ENCODE measurements around the gene FRMD4A. TPM values are rescaled to one million over a fixed set of nuclear protein-coding genes. Genes with fewer than 3 reads are reported as not detected.

FRMD4A gene
- total and polyA plus RNA-seq, 2 experiments from 2014 or later = 11.9 to 17.5 TPM

DNA sequence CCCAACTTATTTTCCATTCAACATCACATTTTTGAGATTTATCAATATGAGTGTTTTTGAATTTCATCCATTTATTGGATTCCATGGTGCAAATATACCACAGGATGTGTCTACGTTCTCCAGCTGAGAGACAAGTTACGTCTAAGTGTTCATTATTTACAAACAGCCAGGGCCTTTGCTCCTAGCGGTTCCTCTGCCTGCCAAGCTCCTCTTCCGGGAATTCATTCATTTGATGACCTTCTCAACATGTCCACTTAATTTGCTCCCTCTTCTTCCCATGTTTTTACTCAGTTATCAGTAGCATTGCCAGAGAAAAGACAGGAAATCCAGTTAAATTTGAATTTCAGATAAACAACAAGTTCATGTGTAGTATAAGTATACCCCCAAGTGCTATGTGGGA, 422.2 kb downstream of the FRMD4A start:
- in situ Hi-C loops (cut with MboI) = no loop called here
- Histone ChIP-seq H3K9me3 (ENCODE audit: low read depth) (no peaks in the 10 kb centered on the region), H3K4me3 (no peak overlapping the region), H3K36me3 (ENCODE audit: low read depth) (no peaks in the 10 kb centered on the region), H3K9me2 (ENCODE audit: insufficient read depth) (no peaks in the 10 kb centered on the region), H3K79me2 (ENCODE audit: insufficient read depth) (no peaks in the 10 kb centered on the region), H3K9ac (no peak overlapping the region), H2AFZ (no peak overlapping the region), H3K27ac (no peak overlapping the region), H3K4me2 (ENCODE audit: unreplicated experiment) (no peak overlapping the region), H3K4me1 (ENCODE audit: insufficient read depth) (no peaks in the 10 kb centered on the region), H3K27me3 (replicated peaks; ENCODE audit: insufficient read depth) (no peaks in the 10 kb centered on the region), H4K20me1 (ENCODE audit: insufficient read depth) (no peaks in the 10 kb centered on the region), H3F3A (ENCODE audit: insufficient read depth) (no peaks in the 10 kb centered on the region)
- no peak for TF ChIP-seq EZH2phosphoT487 (IDR thresholded peaks at IDR 0.05; ENCODE audit: insufficient read depth, low read depth)
- no peak for TF ChIP-seq EZH2 (IDR thresholded peaks at IDR 0.05; ENCODE audit: insufficient read depth, poor library complexity, severe bottlenecking)
- no peak for DNase-seq
- WGBS, 2 experiments (ENCODE audit: low coverage in 1 of 2, low lambda C conversion rate in 2 of 2, missing lambda C conversion rate in 2 of 2) = 96% methylated on average over 4 of the region's 4 CpGs

DNA sequence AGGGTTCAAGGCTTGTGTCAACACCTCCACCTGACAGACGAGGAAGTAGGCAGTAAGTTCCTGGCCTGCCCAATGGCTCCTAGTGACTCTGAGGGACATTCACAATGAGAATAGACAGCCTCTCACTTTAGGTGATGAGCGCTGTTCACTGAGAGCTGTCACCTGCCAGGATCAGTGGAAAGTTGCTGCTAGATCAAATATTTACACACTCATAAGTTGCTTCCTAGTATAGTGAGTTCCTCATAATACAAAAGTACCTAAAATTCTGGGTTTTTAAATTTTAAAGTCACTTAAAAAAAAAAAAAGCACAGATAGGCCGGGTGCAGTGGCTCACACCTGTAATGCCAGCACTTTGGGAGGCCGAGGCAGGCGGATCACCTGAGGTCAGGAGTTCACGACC, 423.2 kb downstream of the FRMD4A start:
- 80 to 81% methylated on average over 6 of the region's 6 CpGs for WGBS, 2 experiments (ENCODE audit: low coverage in 1 of 2, low lambda C conversion rate in 2 of 2, missing lambda C conversion rate in 2 of 2)
- Histone ChIP-seq H3K4me3 (no peak overlapping the region), H3F3A (ENCODE audit: insufficient read depth) (no peaks in the 10 kb centered on the region), H3K9me2 (ENCODE audit: insufficient read depth) (no peaks in the 10 kb centered on the region), H3K27me3 (replicated peaks; ENCODE audit: insufficient read depth) (no peaks in the 10 kb centered on the region), H3K9ac (no peak overlapping the region), H3K36me3 (ENCODE audit: low read depth) (no peaks in the 10 kb centered on the region), H3K79me2 (ENCODE audit: insufficient read depth) (no peaks in the 10 kb centered on the region), H3K4me2 (ENCODE audit: unreplicated experiment) (no peak overlapping the region), H4K20me1 (ENCODE audit: insufficient read depth) (no peaks in the 10 kb centered on the region), H3K27ac (no peak overlapping the region), H3K9me3 (ENCODE audit: low read depth) (no peaks in the 10 kb centered on the region), H2AFZ (no peak overlapping the region), H3K4me1 (ENCODE audit: insufficient read depth) (no peaks in the 10 kb centered on the region)
- TF ChIP-seq EZH2phosphoT487 (IDR thresholded peaks at IDR 0.05; ENCODE audit: insufficient read depth, low read depth) (no peak), EZH2 (IDR thresholded peaks at IDR 0.05; ENCODE audit: insufficient read depth, poor library complexity, severe bottlenecking) (no peak)
- in situ Hi-C loops (cut with MboI) = no loop called here
- no peak for DNase-seq

DNA sequence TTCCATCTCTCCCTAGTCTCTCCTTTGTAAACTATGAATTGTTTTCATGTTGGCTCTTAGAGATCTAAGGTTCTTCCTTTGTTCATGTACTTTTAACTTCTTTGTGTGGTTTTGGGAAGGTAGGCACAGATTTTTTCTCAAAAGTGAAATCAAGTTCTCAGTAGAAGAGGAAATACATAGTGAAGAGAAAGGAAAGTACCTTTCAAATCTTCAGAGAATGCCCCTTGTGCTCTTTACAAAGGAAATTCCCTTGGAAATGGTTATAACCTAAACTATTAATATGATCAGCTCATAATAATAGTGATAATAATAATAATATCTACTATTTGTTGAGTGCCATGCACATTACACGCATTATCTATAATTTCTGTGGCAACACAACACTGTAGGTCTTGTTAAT, 425.4 kb downstream of the FRMD4A start:
- H3F3A ChIP-seq (ENCODE audit: insufficient read depth) = no peaks in the 10 kb centered on the region
- H3K4me1 ChIP-seq (ENCODE audit: insufficient read depth) = no peaks in the 10 kb centered on the region
- no peaks in the 10 kb centered on the region for H3K36me3 ChIP-seq (ENCODE audit: low read depth)
- H3K79me2 ChIP-seq (ENCODE audit: insufficient read depth) = no peaks in the 10 kb centered on the region
- no peaks in the 10 kb centered on the region for H3K9me2 ChIP-seq (ENCODE audit: insufficient read depth)
- H4K20me1 ChIP-seq (ENCODE audit: insufficient read depth) = no peaks in the 10 kb centered on the region
- WGBS, 2 experiments (ENCODE audit: low coverage in 1 of 2, low lambda C conversion rate in 2 of 2, missing lambda C conversion rate in 2 of 2) = 100% methylated on average over 1 of the region's 1 CpG
- no peak for DNase-seq
- H3K9ac ChIP-seq = no peak overlapping the region
- H3K27me3 ChIP-seq (replicated peaks; ENCODE audit: insufficient read depth) = no peaks in the 10 kb centered on the region
- no peak for TF ChIP-seq EZH2 (IDR thresholded peaks at IDR 0.05; ENCODE audit: insufficient read depth, poor library complexity, severe bottlenecking)
- TF ChIP-seq EZH2phosphoT487 (IDR thresholded peaks at IDR 0.05; ENCODE audit: insufficient read depth, low read depth) = no peak
- in situ Hi-C loops (cut with MboI) = no loop called here
- no peaks in the 10 kb centered on the region for H3K9me3 ChIP-seq (ENCODE audit: low read depth)
- no peak overlapping the region for H3K4me3 ChIP-seq
- no peak overlapping the region for H3K4me2 ChIP-seq (ENCODE audit: unreplicated experiment)
- no peak overlapping the region for H3K27ac ChIP-seq
- no peak overlapping the region for H2AFZ ChIP-seq

DNA sequence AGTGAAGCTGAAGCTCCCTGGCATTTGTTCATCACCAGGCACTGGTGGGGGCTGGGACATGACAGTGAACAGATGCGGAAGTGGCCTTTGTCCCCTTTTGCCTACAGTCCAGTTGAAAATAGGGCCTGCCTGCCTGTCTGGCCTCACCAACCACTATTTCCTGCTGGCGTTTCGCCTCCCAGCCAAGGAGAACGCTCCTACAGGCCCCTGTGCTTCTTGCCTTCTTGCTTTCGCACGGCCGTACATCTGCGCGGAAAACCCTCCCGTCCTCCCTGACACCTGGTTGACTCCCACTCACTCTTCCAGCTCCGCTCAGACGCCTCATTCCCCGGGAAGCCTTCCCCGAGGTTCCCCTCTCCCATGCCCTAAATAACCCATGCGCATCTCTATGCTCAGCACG, 426.7 kb downstream of the FRMD4A start:
- H3F3A ChIP-seq (ENCODE audit: insufficient read depth) = no peaks in the 10 kb centered on the region
- WGBS, 2 experiments (ENCODE audit: low coverage in 1 of 2, low lambda C conversion rate in 2 of 2, missing lambda C conversion rate in 2 of 2) = 89 to 98% methylated on average over 15 to 16 of the region's 16 CpGs

More for the DNA sequence above, 426.7 kb downstream of the FRMD4A start:
- no peaks in the 10 kb centered on the region for H3K9me2 ChIP-seq (ENCODE audit: insufficient read depth)
- H3K9me3 ChIP-seq (ENCODE audit: low read depth) = no peaks in the 10 kb centered on the region
- H3K4me2 ChIP-seq (ENCODE audit: unreplicated experiment) = no peak overlapping the region
- DNase-seq = no peak
- no peaks in the 10 kb centered on the region for H4K20me1 ChIP-seq (ENCODE audit: insufficient read depth)
- in situ Hi-C loops (cut with MboI) = no loop called here
- no peak overlapping the region for H3K9ac ChIP-seq
- no peaks in the 10 kb centered on the region for H3K4me1 ChIP-seq (ENCODE audit: insufficient read depth)
- H3K27ac ChIP-seq = no peak overlapping the region
- H3K36me3 ChIP-seq (ENCODE audit: low read depth) = no peaks in the 10 kb centered on the region
- no peak overlapping the region for H2AFZ ChIP-seq
- no peaks in the 10 kb centered on the region for H3K27me3 ChIP-seq (replicated peaks; ENCODE audit: insufficient read depth)
- TF ChIP-seq EZH2phosphoT487 (IDR thresholded peaks at IDR 0.05; ENCODE audit: insufficient read depth, low read depth) (no peak), EZH2 (IDR thresholded peaks at IDR 0.05; ENCODE audit: insufficient read depth, poor library complexity, severe bottlenecking) (no peak)
- no peaks in the 10 kb centered on the region for H3K79me2 ChIP-seq (ENCODE audit: insufficient read depth)
- H3K4me3 ChIP-seq = no peak overlapping the region
